ENCODE data around the gene HPSE. TPM values are rescaled to one million over a fixed set of nuclear protein-coding genes. Genes with fewer than 3 reads are reported as not detected.
A peak's percentile ranks its signal among the peaks of the same experiment; 100 is the strongest.
"Not testable (repeated sequence)": the region's sequence is repeated elsewhere in the genome, so short reads cannot be mapped to it uniquely, and the experiment has no call there.

HPSE gene
- total RNA-seq, 4 donors from 2014 or later: 3.6 to 12.5 (median 8.5) TPM

DNA sequence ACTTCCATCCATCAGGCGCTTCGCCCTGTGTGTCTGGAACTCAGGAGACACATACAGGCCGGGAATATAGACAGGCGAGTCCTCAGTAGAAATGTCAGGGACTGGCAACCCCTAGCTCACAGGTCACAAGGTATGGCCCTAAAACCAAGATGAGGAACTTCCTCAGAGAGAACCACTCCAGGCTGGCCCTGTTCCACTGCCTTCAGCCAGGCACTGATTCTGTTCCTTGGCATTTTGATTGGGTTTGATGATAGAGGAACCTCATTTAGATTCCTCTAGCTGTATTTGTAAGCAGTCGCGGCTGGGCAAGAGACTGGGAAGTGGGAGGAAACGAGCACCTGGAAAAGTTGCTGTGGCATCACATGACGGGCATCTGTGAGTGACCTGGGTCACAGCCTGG, 8.1 kb downstream of the HPSE start:
- no peaks in the 10 kb centered on the region for H3K36me3 ChIP-seq
- no peaks in the 10 kb centered on the region for H3K27me3 ChIP-seq
- intact Hi-C loops (cut with DNase I): no loop called here
- WGBS, 2 donors: 85 to 89% methylated on average over 8 of the region's 8 CpGs
- no peak for TF ChIP-seq POLR2A (IDR thresholded peaks at IDR 0.05)
- TF ChIP-seq, protein P1, sequence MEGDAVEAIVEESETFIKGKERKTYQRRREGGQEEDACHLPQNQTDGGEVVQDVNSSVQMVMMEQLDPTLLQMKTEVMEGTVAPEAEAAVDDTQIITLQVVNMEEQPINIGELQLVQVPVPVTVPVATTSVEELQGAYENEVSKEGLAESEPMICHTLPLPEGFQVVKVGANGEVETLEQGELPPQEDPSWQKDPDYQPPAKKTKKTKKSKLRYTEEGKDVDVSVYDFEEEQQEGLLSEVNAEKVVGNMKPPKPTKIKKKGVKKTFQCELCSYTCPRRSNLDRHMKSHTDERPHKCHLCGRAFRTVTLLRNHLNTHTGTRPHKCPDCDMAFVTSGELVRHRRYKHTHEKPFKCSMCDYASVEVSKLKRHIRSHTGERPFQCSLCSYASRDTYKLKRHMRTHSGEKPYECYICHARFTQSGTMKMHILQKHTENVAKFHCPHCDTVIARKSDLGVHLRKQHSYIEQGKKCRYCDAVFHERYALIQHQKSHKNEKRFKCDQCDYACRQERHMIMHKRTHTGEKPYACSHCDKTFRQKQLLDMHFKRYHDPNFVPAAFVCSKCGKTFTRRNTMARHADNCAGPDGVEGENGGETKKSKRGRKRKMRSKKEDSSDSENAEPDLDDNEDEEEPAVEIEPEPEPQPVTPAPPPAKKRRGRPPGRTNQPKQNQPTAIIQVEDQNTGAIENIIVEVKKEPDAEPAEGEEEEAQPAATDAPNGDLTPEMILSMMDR (IDR thresholded peaks at IDR 0.05): no peak
- H3K9me3 ChIP-seq: no peaks in the 10 kb centered on the region
- peaks cover 0 to 18% (median 0%) of the 10 kb centered on the region in 3 donors for H3K4me1 ChIP-seq
- H3K4me3 ChIP-seq: no peak overlapping the region
- no peak for DNase-seq
- H3K27ac ChIP-seq: no peak overlapping the region

DNA sequence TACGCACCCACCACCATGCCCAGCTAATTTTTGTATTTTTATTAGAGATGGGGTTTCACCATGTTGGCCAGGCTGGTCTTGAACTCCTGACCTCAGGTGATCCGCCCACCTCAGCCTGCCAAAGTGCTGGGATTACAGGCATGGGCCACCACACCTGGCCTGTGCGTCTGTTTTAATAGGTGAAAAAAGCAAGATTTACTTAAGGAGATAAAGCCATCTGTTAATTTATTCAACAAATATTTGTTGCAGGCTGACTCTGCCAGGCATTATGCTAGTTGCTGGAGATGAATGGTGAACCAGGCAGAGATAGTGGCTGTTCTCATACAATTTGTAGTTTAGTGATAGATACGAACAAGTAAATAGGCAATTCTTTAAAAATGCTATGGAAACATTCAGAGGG, 9.3 kb downstream of the HPSE start:
- intact Hi-C loops (cut with DNase I); H3K36me3 ChIP-seq; H3K4me3 ChIP-seq; DNase-seq; H3K27ac ChIP-seq; H3K9me3 ChIP-seq; H3K27me3 ChIP-seq: not testable (repeated sequence)
- H3K4me1 ChIP-seq: peaks cover 0 to 16% (median 0%) of the 10 kb centered on the region in 3 donors
- 79 to 83% methylated on average over 3 to 4 of the region's 4 CpGs for WGBS, 2 donors

DNA sequence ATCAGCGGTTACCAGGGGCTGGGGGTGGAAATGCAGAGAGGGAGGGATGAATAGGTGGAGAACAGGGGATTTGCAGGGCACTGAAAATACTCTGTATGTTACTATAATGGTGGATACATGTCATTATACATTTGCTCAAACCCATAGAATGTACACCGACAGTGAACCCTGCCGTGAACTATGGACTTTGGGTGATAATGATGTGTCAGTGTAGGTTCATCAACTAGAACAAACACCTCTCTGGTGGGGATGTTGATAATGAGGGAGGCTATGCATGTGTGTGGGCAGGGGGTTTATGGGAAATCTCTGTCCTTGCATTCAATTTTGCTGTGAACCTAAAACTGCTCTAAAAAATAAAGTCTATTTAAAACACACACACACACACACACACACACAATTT, 11.5 kb downstream of the HPSE start:
- Histone ChIP-seq H3K4me1 (no peaks in the 10 kb centered on the region), H3K9me3 (no peaks in the 10 kb centered on the region), H3K27me3 (no peaks in the 10 kb centered on the region), H3K27ac (no peak overlapping the region), H3K36me3 (peaks cover 0 to 8% (median 0%) of the 10 kb centered on the region in 3 donors), H3K4me3 (no peak overlapping the region)
- TF ChIP-seq, protein P1 (IDR thresholded peaks at IDR 0.05): no peak
- TF ChIP-seq POLR2A (IDR thresholded peaks at IDR 0.05): no peak
- intact Hi-C loops (cut with DNase I): no loop called here
- no peak for DNase-seq
- WGBS, 2 donors: 70 to 84% methylated on average over 3 of the region's 3 CpGs

DNA sequence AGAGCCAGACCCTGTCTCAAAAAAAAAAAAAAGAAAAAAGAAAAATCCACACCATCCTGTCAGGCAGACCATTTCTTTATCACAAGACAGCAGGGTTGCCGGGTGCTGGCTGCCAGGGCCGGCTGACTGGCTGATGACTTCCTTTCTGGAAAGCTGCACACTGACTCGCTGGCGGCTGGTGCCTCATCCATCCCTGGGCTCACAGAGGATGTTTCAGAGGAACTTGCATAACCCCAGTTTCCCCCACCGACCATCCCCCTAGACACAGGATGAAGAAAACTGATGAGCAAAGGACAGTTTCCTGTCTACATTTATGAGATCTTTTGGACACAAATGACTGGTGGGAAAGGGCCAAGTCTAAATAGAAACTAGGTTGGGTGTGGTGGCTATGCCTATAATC, 14.1 kb downstream of the HPSE start:
- Histone ChIP-seq H3K27me3 (no peaks in the 10 kb centered on the region), H3K36me3 (peaks cover 0 to 8% (median 0%) of the 10 kb centered on the region in 3 donors), H3K27ac (no peak overlapping the region), H3K4me1 (peaks cover 0 to 5% (median 0%) of the 10 kb centered on the region in 3 donors), H3K9me3 (no peaks in the 10 kb centered on the region), H3K4me3 (no peak overlapping the region)
- no peak for TF ChIP-seq POLR2A (IDR thresholded peaks at IDR 0.05)
- TF ChIP-seq, protein P1 (IDR thresholded peaks at IDR 0.05): no peak
- WGBS, 2 donors: 44 to 67% methylated on average over 5 of the region's 5 CpGs
- intact Hi-C loops (cut with DNase I): no loop called here
- no peak for DNase-seq

DNA sequence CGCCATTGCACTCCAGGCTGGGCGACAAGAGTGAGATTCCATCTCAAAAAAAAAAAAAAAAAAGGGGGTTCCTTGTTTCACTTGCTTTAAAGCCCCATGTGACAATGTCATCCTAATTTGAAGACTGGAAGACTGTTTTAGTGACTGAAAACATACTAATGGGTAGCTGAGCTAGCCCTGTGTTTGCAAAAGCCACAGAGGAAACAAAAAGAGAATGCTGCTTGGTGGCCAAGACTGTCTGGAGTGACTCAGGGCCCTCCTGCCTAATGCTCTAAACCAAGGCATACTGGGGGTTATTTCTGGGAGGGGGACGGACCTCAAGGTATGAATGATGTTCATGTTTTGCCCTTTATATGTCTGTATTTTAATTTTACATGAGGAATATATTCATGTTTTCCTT, 16.0 kb downstream of the HPSE start:
- H3K36me3 ChIP-seq: peaks cover 0 to 8% (median 0%) of the 10 kb centered on the region in 3 donors
- H3K9me3 ChIP-seq: no peaks in the 10 kb centered on the region
- no peak for DNase-seq
- H3K27ac ChIP-seq: no peak overlapping the region
- peaks cover 0 to 5% (median 0%) of the 10 kb centered on the region in 3 donors for H3K4me1 ChIP-seq
- no peak for TF ChIP-seq POLR2A (IDR thresholded peaks at IDR 0.05)
- TF ChIP-seq, protein P1 (IDR thresholded peaks at IDR 0.05): no peak
- WGBS, 2 donors: 80 to 82% methylated on average over 3 of the region's 3 CpGs
- no peak overlapping the region for H3K4me3 ChIP-seq
- no peaks in the 10 kb centered on the region for H3K27me3 ChIP-seq
- intact Hi-C loops (cut with DNase I): no loop called here

DNA sequence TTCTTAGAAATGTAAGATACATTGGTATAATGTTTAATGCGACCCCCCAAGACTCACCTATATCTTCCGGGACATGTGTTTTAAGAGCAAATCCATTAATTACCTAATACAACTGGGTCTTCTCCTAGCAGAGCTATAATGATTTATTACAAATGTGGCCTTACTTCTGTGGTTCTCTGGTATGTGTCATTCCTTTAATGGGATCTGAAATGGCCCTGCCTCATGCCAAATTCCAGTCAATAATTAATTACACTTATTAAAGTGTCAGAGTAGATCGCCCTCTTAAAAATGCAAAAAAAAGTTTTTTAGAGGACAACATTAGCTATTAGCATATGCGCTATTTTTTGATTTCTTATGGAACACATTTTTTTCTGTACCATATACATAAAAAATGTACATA, 17.0 kb downstream of the HPSE start:
- H3K4me3 ChIP-seq: no peak overlapping the region
- peaks cover 0 to 8% (median 0%) of the 10 kb centered on the region in 3 donors for H3K36me3 ChIP-seq
- intact Hi-C loops (cut with DNase I): no loop called here
- H3K4me1 ChIP-seq: peaks cover 0 to 5% (median 0%) of the 10 kb centered on the region in 3 donors
- peak overlapping the region in 2 of 4 donors; percentile 76 to 77 for H3K27ac ChIP-seq
- no peak for TF ChIP-seq POLR2A (IDR thresholded peaks at IDR 0.05)
- 73 to 90% methylated on average over 4 of the region's 4 CpGs for WGBS, 2 donors
- H3K27me3 ChIP-seq: no peaks in the 10 kb centered on the region
- H3K9me3 ChIP-seq: no peaks in the 10 kb centered on the region
- DNase-seq: no peak
